Sigmoid colon (tissue), 7 donors: ENCODE results near the gene MTX1. TPM values are rescaled to one million over a fixed set of nuclear protein-coding genes. Genes with fewer than 3 reads are reported as not detected.

ENCODE experiments used
- DNase-seq: peaks from one replicate; pipeline ENCODE4 v3.0.0-alpha.2; 2019
- H3K27ac ChIP-seq, 4 donors: fragments of 200-600 bp; sonication (generic); one replicate each; pipeline ENCODE4 v1.5.1; 2016 to 2019; ENCODE audit warnings: mild to moderate bottlenecking in 1 of 4
- H3K27me3 ChIP-seq, 3 donors: fragments of 200-600 bp; sonication (generic); one replicate each; pipeline ENCODE4 v1.5.1; 2019; ENCODE audit warnings: mild to moderate bottlenecking in 1 of 3
- H3K36me3 ChIP-seq, 4 donors: fragments of 200-600 bp; sonication (generic); one replicate each; pipeline ENCODE4 v1.5.1; 2016 to 2019
- H3K4me1 ChIP-seq, 4 donors: fragments of 200-600 bp; sonication (generic); one replicate each; pipeline ENCODE4 v1.5.1; 2017 to 2019
- H3K4me3 ChIP-seq, 4 donors: fragments of 200-600 bp; sonication (generic); one replicate each; pipeline ENCODE4 v1.5.1; 2017 to 2019; ENCODE audit warnings: mild to moderate bottlenecking in 2 of 4, moderate library complexity in 1 of 4
- H3K9me3 ChIP-seq, 4 donors: fragments of 200-600 bp in 3 of 4; sonication (generic) in 3 of 4; one replicate each; pipeline versions ENCODE4 v1.5.1 to v1.6.1; 2013 to 2019
- EP300 ChIP-seq, 4 donors: sonication (generic); formaldehyde crosslinking; IDR thresholded peaks; one replicate each; pipeline ENCODE4 v1.6.1; 2017; ENCODE audit warnings: antibody characterized with exemption in 4 of 4
- POLR2A ChIP-seq, 2 donors: fragments of 450-650 bp; IDR thresholded peaks; one replicate each; pipeline ENCODE4 v1.6.1; 2016; ENCODE audit warnings: antibody characterized with exemption in 2 of 2, mild to moderate bottlenecking in 2 of 2, moderate library complexity in 2 of 2
- POLR2AphosphoS5 ChIP-seq, 4 donors: sonication (generic); formaldehyde crosslinking; IDR thresholded peaks; one replicate each; pipeline ENCODE4 v1.6.1; 2017; ENCODE audit warnings: antibody characterized with exemption in 4 of 4
- WGBS, 2 donors: extraction: QIAGEN DNeasy Blood & Tissue Kit; methylation state at CpG; one replicate each; pipeline ENCODE4 v1.1.7; 2013; 5-methylcytosine and 5-hydroxymethylcytosine counted together
- intact Hi-C: fragments of 100-400 bp; cut with DNase I; formaldehyde crosslinking; loops from one replicate; pipeline ENCODE4 v1.15.1; 2023
- polyA plus RNA-seq, 3 donors: library from polyadenylated mRNA; stranded (reverse); fragments of 200-250 nt; gene quantifications; one replicate each; pipeline ENCODE4 v1.2.3, GENCODE V29; 2013
- total RNA-seq, 4 donors: library from RNA; depleted of rRNA; stranded (reverse); fragments of >200 nt; gene quantifications; one replicate each; pipeline ENCODE4 v1.1.0, GENCODE V29; 2016
- TF ChIP-seq, protein P1 (sequence below), 4 experiments: fragments of 450-650 bp in 3 of 4; fragments of 200-600 bp in 1 of 4; IDR thresholded peaks; one replicate each; pipeline ENCODE4 v1.5.1; 2016 to 2019; ENCODE audit warnings: antibody characterized with exemption in 4 of 4, mild to moderate bottlenecking in 3 of 4, moderate library complexity in 2 of 4
- donor health status: healthy with polysubstance abuse.
- donor health status: Bipolar disorder and iron deficiency.
- donor health status: healthy.

MTX1 gene
- total and polyA plus RNA-seq, 7 donors, result 15.5 to 69.7 (median 29.8) TPM

DNA sequence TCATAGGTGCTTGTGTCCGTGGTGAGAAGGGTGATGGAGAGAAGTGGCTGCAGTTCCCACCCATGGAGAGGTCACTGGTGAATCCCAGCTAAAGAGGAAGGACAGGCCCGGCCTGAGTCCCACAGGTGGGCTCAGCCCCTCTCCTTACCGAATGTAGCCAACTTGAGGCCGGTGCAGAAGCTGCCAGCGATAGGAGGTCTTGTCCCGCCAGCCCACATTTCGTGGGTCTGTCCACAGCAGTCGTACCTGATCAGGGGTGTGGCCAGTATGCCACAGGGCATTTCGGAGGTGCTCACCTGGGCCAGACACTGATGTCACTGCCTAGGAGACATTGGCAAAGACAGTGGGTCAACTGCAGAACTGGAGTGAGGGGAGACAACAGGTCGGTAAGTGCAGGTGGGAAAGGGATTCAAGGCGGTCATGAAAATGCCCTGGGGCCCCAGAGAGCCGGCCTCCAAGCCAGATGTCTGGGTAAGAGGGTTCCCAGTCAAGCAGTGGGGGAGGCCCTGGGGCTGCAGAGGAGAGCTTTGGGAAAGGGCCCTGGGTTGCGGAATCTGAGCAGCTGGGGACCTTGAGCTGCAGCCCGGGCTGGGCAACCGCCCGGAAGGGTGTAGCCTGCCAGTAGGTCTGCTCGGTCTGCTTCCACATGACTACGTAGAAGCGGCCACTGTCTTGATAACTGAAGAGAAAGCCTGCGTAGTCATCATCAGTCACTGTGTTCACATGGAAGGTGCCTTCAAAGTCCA is 11.4 kb upstream of the MTX1 start:
- intact Hi-C loops, result no loop called here
- peak; percentile 62 for DNase-seq
- TF ChIP-seq EP300 (IDR thresholded peaks at IDR 0.05), result no peak
- TF ChIP-seq POLR2A (IDR thresholded peaks at IDR 0.05), result no peak
- TF ChIP-seq, protein P1, sequence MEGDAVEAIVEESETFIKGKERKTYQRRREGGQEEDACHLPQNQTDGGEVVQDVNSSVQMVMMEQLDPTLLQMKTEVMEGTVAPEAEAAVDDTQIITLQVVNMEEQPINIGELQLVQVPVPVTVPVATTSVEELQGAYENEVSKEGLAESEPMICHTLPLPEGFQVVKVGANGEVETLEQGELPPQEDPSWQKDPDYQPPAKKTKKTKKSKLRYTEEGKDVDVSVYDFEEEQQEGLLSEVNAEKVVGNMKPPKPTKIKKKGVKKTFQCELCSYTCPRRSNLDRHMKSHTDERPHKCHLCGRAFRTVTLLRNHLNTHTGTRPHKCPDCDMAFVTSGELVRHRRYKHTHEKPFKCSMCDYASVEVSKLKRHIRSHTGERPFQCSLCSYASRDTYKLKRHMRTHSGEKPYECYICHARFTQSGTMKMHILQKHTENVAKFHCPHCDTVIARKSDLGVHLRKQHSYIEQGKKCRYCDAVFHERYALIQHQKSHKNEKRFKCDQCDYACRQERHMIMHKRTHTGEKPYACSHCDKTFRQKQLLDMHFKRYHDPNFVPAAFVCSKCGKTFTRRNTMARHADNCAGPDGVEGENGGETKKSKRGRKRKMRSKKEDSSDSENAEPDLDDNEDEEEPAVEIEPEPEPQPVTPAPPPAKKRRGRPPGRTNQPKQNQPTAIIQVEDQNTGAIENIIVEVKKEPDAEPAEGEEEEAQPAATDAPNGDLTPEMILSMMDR (IDR thresholded peaks at IDR 0.05), result no peak
- TF ChIP-seq POLR2AphosphoS5 (IDR thresholded peaks at IDR 0.05), result no peak
- no peak overlapping the region for H3K4me3 ChIP-seq
- H3K36me3 ChIP-seq, result peaks cover 0 to 48% (median 12%) of the 10 kb centered on the region in 4 donors
- no peak overlapping the region for H3K27ac ChIP-seq
- H3K9me3 ChIP-seq, result no peaks in the 10 kb centered on the region
- H3K4me1 ChIP-seq, result peaks cover 0 to 40% (median 36%) of the 10 kb centered on the region in 4 donors
- 93% methylated on average over 20 of the region's 20 CpGs for WGBS, 2 donors
- no peaks in the 10 kb centered on the region for H3K27me3 ChIP-seq

DNA sequence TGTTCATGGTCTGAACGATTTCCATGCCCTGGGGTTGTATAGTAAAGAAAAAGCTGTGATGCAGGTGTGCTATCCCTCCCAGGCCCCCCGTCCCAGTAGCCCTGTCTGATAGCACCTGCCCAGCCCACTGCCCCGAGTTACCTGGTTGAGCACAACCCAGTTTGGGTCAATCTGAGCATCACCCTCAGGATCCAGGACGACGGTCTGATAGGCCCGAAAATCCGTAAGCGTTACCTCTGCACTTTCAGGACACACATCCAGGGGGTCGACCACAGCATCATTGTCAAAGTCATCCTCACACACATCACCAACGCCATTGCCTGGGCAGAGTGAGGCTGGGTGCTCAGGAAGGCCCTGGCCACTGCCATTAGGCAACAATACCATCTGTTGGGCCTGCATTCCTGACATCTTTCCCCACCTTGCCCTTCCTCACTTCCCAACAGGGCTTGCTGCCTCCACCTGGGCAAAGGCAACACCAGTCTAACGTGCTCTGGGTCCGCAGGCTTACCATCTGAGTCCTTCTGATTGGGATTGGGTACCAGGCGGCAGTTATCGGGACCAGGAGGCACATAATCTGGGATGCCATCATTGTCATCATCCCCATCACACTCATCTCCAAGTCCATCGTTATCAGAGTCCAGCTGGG is 10.5 kb upstream of the MTX1 start:
- no peaks in the 10 kb centered on the region for H3K9me3 ChIP-seq
- TF ChIP-seq EP300 (IDR thresholded peaks at IDR 0.05) (no peak), POLR2AphosphoS5 (IDR thresholded peaks at IDR 0.05) (no peak), POLR2A (IDR thresholded peaks at IDR 0.05) (no peak)
- TF ChIP-seq, protein P1 (IDR thresholded peaks at IDR 0.05), result no peak
- H3K36me3 ChIP-seq, result peaks cover 0 to 51% (median 14%) of the 10 kb centered on the region in 4 donors
- 94% methylated on average over 15 of the region's 15 CpGs for WGBS, 2 donors
- H3K27me3 ChIP-seq, result no peaks in the 10 kb centered on the region
- peaks cover 0 to 31% (median 28%) of the 10 kb centered on the region in 4 donors for H3K4me1 ChIP-seq
- intact Hi-C loops, result no loop called here
- DNase-seq, result no peak
- no peak overlapping the region for H3K27ac ChIP-seq
- no peak overlapping the region for H3K4me3 ChIP-seq

DNA sequence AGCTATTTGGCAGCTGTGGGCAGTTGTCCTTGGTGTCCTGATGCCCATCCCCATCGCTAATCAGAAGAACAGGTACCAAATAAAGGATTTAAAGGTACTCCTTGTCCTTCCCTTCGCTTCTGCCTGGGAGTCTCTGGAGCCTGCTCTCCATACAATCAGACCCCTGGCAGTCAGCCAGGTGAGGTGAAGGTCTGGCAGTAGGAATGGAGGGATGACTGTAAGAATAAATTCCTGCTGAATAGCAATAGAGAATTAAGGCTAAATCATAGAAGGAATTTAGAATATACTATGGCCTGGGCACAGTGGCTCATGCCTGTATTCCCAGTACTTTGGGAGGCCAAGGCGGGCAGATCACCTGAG is 10.0 kb upstream of the MTX1 start:
- intact Hi-C loops, result no loop called here
- no peaks in the 10 kb centered on the region for H3K9me3 ChIP-seq
- 96 to 98% methylated on average over 3 of the region's 3 CpGs for WGBS, 2 donors
- H3K4me3 ChIP-seq, result no peak overlapping the region
- no peak for DNase-seq
- peaks cover 0 to 28% (median 23%) of the 10 kb centered on the region in 4 donors for H3K4me1 ChIP-seq
- H3K36me3 ChIP-seq, result peaks cover 0 to 51% (median 14%) of the 10 kb centered on the region in 4 donors
- TF ChIP-seq POLR2A (IDR thresholded peaks at IDR 0.05), result no peak
- TF ChIP-seq, protein P1 (IDR thresholded peaks at IDR 0.05), result no peak
- no peak for TF ChIP-seq EP300 (IDR thresholded peaks at IDR 0.05)
- no peak for TF ChIP-seq POLR2AphosphoS5 (IDR thresholded peaks at IDR 0.05)
- no peak overlapping the region for H3K27ac ChIP-seq
- no peaks in the 10 kb centered on the region for H3K27me3 ChIP-seq

DNA sequence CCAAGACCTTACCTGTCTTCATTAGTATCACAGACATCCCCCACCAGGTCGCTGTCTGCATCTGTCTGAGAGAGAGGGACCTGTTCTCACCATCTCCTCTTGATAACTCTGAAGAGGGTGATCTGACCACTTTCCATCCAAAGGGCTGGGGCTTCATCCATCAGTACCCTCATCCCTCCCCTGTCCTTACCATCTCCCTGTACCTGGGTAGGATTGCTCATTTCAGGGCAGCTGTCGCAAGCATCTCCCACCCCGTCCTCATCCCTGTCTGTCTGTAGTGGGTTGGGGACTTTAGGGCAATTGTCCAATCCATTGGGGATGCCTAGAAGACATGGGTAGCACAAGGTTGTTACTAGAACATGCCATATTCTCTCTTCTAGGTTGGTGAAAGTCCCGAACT is 8.7 kb upstream of the MTX1 start:
- no peak for TF ChIP-seq POLR2AphosphoS5 (IDR thresholded peaks at IDR 0.05)
- no peak for TF ChIP-seq EP300 (IDR thresholded peaks at IDR 0.05)
- no peak for TF ChIP-seq POLR2A (IDR thresholded peaks at IDR 0.05)
- TF ChIP-seq, protein P1 (IDR thresholded peaks at IDR 0.05), result no peak
- Histone ChIP-seq H3K27me3 (no peaks in the 10 kb centered on the region), H3K9me3 (no peaks in the 10 kb centered on the region), H3K4me3 (no peak overlapping the region), H3K27ac (no peak overlapping the region), H3K4me1 (peaks cover 0 to 17% (median 12%) of the 10 kb centered on the region in 4 donors), H3K36me3 (peaks cover 0 to 51% (median 14%) of the 10 kb centered on the region in 4 donors)
- no peak for DNase-seq
- 89 to 90% methylated on average over 4 of the region's 4 CpGs for WGBS, 2 donors
- intact Hi-C loops, result no loop called here
